HEK293 (cell line): ENCODE measurements around the gene SOX12.

Source experiments
- CTCF ChIA-PET: fragments of 350-600 bp; formaldehyde crosslinking; extraction: SDS; loops from one replicate; lab custom pipeline; 2021; ENCODE audit warnings: antibody characterized with exemption; lab: Yijun Ruan, JAX
- POLR2A ChIA-PET: fragments of 300-600 bp; formaldehyde crosslinking; extraction: SDS; loops from one replicate; lab custom pipeline; 2020; ENCODE audit warnings: antibody characterized with exemption, inconsistent platforms; lab: Yijun Ruan, JAX
- H3K27ac ChIP-seq: fragments of 200-500 bp; sonication (Bioruptor generic); 2 replicates; pipeline ENCODE4 v1.5.1; 2014; ENCODE audit warnings: low read depth, low read length, control low read depth, inconsistent platforms; ENCODE audit errors: extremely low read depth
- H3K36me3 ChIP-seq, 2 experiments: fragments of 200-500 bp in 1 of 2; sonication (Bioruptor generic) in 1 of 2; 1 replicate in 1 of 2; 2 replicates in 1 of 2; pipeline ENCODE4 v1.5.1; 2014 to 2017; ENCODE audit warnings: inconsistent platforms in 2 of 2, low read length in 2 of 2; ENCODE audit not compliant: control insufficient read depth in 2 of 2, insufficient read depth in 1 of 2
- H3K4me1 ChIP-seq: fragments of 200-500 bp; sonication (Bioruptor generic); 2 replicates; pipeline ENCODE4 v1.5.1; 2014; ENCODE audit warnings: mild to moderate bottlenecking, low read length, inconsistent platforms; ENCODE audit not compliant: control insufficient read depth, insufficient read depth
- H3K4me3 ChIP-seq: 2 replicates; pipeline ENCODE4 v1.5.1; 2011; ENCODE audit warnings: low read depth, mild to moderate bottlenecking, control low read depth, low read length, moderate library complexity
- H3K9me3 ChIP-seq: fragments of 200-500 bp; sonication (Bioruptor generic); 2 replicates; pipeline ENCODE4 v1.5.1; 2014; ENCODE audit warnings: low read depth, low read length, inconsistent platforms; ENCODE audit not compliant: control insufficient read depth, insufficient read depth
- SALL2 ChIP-seq: fragments of 450-650 bp; formaldehyde crosslinking; IDR thresholded peaks from 2 replicates; pipeline ENCODE4 v1.5.0; 2017; ENCODE audit warnings: missing biosample characterization, mild to moderate bottlenecking, missing genetic modification characterization, borderline replicate concordance
- TSHZ1 ChIP-seq: fragments of 450-650 bp; formaldehyde crosslinking; IDR thresholded peaks from 2 replicates; pipeline ENCODE4 v1.5.1; 2016; ENCODE audit warnings: missing biosample characterization, missing genetic modification characterization, borderline replicate concordance
- ZBTB11 ChIP-seq: fragments of 450-650 bp; formaldehyde crosslinking; conservative IDR thresholded peaks from 2 replicates; pipeline ENCODE4 v1.5.1; 2016; ENCODE audit warnings: low read depth, missing biosample characterization, missing genetic modification characterization
- ZEB2 ChIP-seq: fragments of 450-650 bp; formaldehyde crosslinking; IDR thresholded peaks from 2 replicates; pipeline ENCODE4 v1.5.1; 2016; ENCODE audit warnings: missing biosample characterization, missing genetic modification characterization
- ZFHX2 ChIP-seq: fragments of 450-650 bp; formaldehyde crosslinking; conservative IDR thresholded peaks from 2 replicates; pipeline ENCODE4 v1.5.1; 2016; ENCODE audit warnings: missing biosample characterization, missing genetic modification characterization
- ZFP3 ChIP-seq: fragments of 450-650 bp; formaldehyde crosslinking; IDR thresholded peaks from 2 replicates; pipeline ENCODE4 v1.5.1; 2016; ENCODE audit warnings: low read depth, missing biosample characterization, missing genetic modification characterization
- ZFP37 ChIP-seq: fragments of 450-650 bp; formaldehyde crosslinking; IDR thresholded peaks from 2 replicates; pipeline ENCODE4 v1.5.1; 2016; ENCODE audit warnings: missing biosample characterization, missing genetic modification characterization
- ZNF155 ChIP-seq: fragments of 450-650 bp; formaldehyde crosslinking; IDR thresholded peaks from 2 replicates; pipeline ENCODE4 v1.5.1; 2016; ENCODE audit warnings: missing biosample characterization, missing genetic modification characterization
- ZNF280C ChIP-seq: fragments of 450-650 bp; formaldehyde crosslinking; IDR thresholded peaks from 2 replicates; pipeline ENCODE4 v1.5.1; 2016; ENCODE audit warnings: missing biosample characterization, missing genetic modification characterization
- ZNF335 ChIP-seq: fragments of 450-650 bp; formaldehyde crosslinking; conservative IDR thresholded peaks from 2 replicates; pipeline ENCODE4 v1.5.1; 2016; ENCODE audit warnings: missing biosample characterization, missing genetic modification characterization
- ZNF521 ChIP-seq: fragments of 450-650 bp; formaldehyde crosslinking; IDR thresholded peaks from 2 replicates; pipeline ENCODE4 v1.5.1; 2017; ENCODE audit warnings: missing biosample characterization, mild to moderate bottlenecking, missing genetic modification characterization
- ZNF623 ChIP-seq: fragments of 450-650 bp; formaldehyde crosslinking; IDR thresholded peaks from 2 replicates; pipeline ENCODE4 v1.5.1; 2016; ENCODE audit warnings: missing biosample characterization, missing genetic modification characterization
- ZNF791 ChIP-seq: fragments of 450-650 bp; formaldehyde crosslinking; IDR thresholded peaks from 2 replicates; pipeline ENCODE4 v1.5.1; 2016; ENCODE audit warnings: missing biosample characterization, missing genetic modification characterization

SOX12 gene

GRCh38 chr20:286508-286907, 38.8 kb upstream of the SOX12 start:
- Histone ChIP-seq H3K4me3 (no peak overlapping the region), H3K27ac (no peak overlapping the region), H3K36me3 (peaks cover 8 to 11% of the 10 kb centered on the region in 2 experiments; a peak in 2 of 3 replicates), H3K4me1 (peaks cover 9% of the 10 kb centered on the region), H3K9me3 (no peaks in the 10 kb centered on the region)
- CTCF ChIA-PET: no interaction called here
- TF ChIP-seq ZFP3 (tag by site-specific recombination) (no peak), ZNF521 (tag by site-specific recombination) (no peak), ZEB2 (no peak), ZNF155 (tag by site-specific recombination) (no peak), ZBTB11 (no peak), ZNF280C (tag by site-specific recombination) (no peak), TSHZ1 (tag by site-specific recombination) (no peak), ZNF791 (tag by site-specific recombination) (no peak), SALL2 (no peak)
- POLR2A ChIA-PET: no interaction called here

GRCh38 chr20:288956-289692, 36.2 kb upstream of the SOX12 start:
- no peak overlapping the region for H3K27ac ChIP-seq
- CTCF ChIA-PET: interaction anchor here (0.7 kb wide), 2 partner anchors 39 to 41 kb away, joined by 3 to 4 read pairs; no protein-coding TSS in a partner anchor
- no peaks in the 10 kb centered on the region for H3K9me3 ChIP-seq
- H3K4me3 ChIP-seq: no peak overlapping the region
- TF ChIP-seq ZNF623 (0 out of 2 replicates have a peak, but pooled peaks have one; percentile 25), ZFHX2 (peak; percentile 66), ZNF335 (tag by site-specific recombination) (peak; percentile 29; the same call in 1 of the 2 replicates), ZFP37 (tag by site-specific recombination) (no peak)
- POLR2A ChIA-PET: interaction anchor here (0.6 to 1.0 kb wide), 2 partner anchors 12 to 94 kb away, joined by 3 to 7 read pairs; no protein-coding TSS in a partner anchor
- peaks cover 10% of the 10 kb centered on the region for H3K4me1 ChIP-seq
- peaks cover 0 to 3% of the 10 kb centered on the region in 2 experiments; a peak in 2 of 3 replicates for H3K36me3 ChIP-seq
